ENCODE results near the gene SPACA9. TPM values are rescaled to one million over a fixed set of nuclear protein-coding genes. Genes with fewer than 3 reads are reported as not detected.
A peak's percentile ranks its signal among the peaks of the same experiment; 100 is the strongest.

SPACA9 gene
- total and polyA plus RNA-seq, 2 experiments from 2014 or later: 1.1 to 1.5 TPM

DNA sequence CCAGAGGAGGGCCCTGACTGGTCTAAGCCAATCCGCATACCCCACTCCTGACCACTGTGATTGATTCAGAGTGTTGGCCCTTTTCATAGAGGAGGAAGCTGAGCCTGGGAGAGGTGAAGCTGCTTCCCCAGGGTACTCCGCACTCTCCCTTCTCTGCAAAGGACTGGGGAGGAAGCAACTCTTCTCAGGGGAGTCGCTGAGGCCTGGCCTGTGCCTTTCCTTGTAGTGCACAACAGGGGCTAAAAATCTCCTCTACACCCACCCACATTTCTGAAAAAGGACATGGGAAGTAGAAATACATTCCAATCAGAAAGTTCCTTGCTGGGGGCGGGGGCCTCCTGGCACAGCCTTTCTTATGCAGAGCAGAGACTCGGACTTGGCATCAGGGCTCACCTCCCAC, 22.8 kb upstream of the SPACA9 start:
- Mint-ChIP-seq H3K4me3 (no peak overlapping the region), H3K36me3 (ENCODE audit: low read depth) (no peaks in the 10 kb centered on the region), H3K27me3 (ENCODE audit: insufficient read depth, low read depth, poor library complexity) (peaks cover 7% of the 10 kb centered on the region), H3K9me3 (no peaks in the 10 kb centered on the region), H3K4me1 (peaks cover 26% of the 10 kb centered on the region), H3K27ac (no peak overlapping the region)
- Histone ChIP-seq H3K4me3 (no peak overlapping the region), H2AFZ (no peak overlapping the region), H3K4me1 (ENCODE audit: insufficient read depth) (0 out of 2 replicates have a peak, but pooled peaks cover 9% of the 10 kb centered on the region), H3K27ac (ENCODE audit: low read depth) (no peak overlapping the region), H3K36me3 (ENCODE audit: insufficient read depth) (no peaks in the 10 kb centered on the region), H3K27me3 (ENCODE audit: insufficient read depth) (no peaks in the 10 kb centered on the region), H3K9me2 (ENCODE audit: insufficient read depth) (no peaks in the 10 kb centered on the region), H3F3A (replicated peaks; ENCODE audit: low read depth) (no peaks in the 10 kb centered on the region), H3K79me2 (replicated peaks; ENCODE audit: insufficient read depth) (no peaks in the 10 kb centered on the region), H4K20me1 (replicated peaks; ENCODE audit: insufficient read depth) (no peaks in the 10 kb centered on the region), H3K4me2 (no peak overlapping the region)
- TF ChIP-seq STAT1 (IDR thresholded peaks at IDR 0.05; ENCODE audit: unreplicated experiment) (no peak), NANOG (IDR thresholded peaks at IDR 0.05; ENCODE audit: borderline replicate concordance) (no peak), ZNF114 (CRISPR knock-in tag; IDR thresholded peaks at IDR 0.05) (no peak), EZH2phosphoT487 (IDR thresholded peaks at IDR 0.05; ENCODE audit: unreplicated experiment) (no peak), JUNB (IDR thresholded peaks at IDR 0.05; ENCODE audit: unreplicated experiment) (no peak), EZH2 (IDR thresholded peaks at IDR 0.05; ENCODE audit: low read depth, unreplicated experiment) (no peak), POLR2AphosphoS5 (IDR thresholded peaks at IDR 0.05; ENCODE audit: low read depth) (no peak), CREB1 (CRISPR knock-in tag; IDR thresholded peaks at IDR 0.05; ENCODE audit: low read depth) (no peak)
- DNase-seq (ENCODE audit: low spot score): no peak
- no peak; the same call in 2 of the 3 replicates for ATAC-seq

DNA sequence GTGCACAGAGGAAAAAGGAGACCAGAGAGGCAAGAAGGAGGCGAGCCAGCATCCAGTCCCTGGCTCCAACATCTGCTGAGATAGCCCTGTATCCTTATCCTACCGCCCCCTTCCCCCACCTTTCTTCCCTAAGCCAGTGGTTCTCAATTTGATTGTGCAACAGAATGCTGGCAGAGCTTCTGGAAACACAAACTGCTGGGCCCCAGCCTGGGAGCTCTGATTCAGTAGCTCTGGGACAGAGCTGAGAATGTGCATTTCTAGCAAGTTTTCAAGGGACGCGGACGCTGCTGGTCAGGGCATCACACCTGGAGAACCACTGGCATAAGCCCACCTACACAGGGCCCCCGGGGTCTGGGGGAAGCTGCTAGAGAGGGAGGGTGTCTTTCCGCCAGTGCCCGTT, 21.7 kb upstream of the SPACA9 start:
- Mint-ChIP-seq H3K27me3 (ENCODE audit: insufficient read depth, low read depth, poor library complexity) (peaks cover 7% of the 10 kb centered on the region), H3K36me3 (ENCODE audit: low read depth) (no peaks in the 10 kb centered on the region), H3K4me1 (peaks cover 26% of the 10 kb centered on the region), H3K4me3 (no peak overlapping the region), H3K9me3 (no peaks in the 10 kb centered on the region), H3K27ac (no peak overlapping the region)
- no peak for DNase-seq (ENCODE audit: low spot score)
- no peak overlapping the region for H3K27ac ChIP-seq (ENCODE audit: low read depth)
- no peaks in the 10 kb centered on the region for H3K36me3 ChIP-seq (ENCODE audit: insufficient read depth)
- H3K4me1 ChIP-seq (ENCODE audit: insufficient read depth): 0 out of 2 replicates have a peak, but pooled peaks cover 9% of the 10 kb centered on the region
- ATAC-seq: peak; percentile 18
- H2AFZ ChIP-seq: no peak overlapping the region
- no peak overlapping the region for H3K4me3 ChIP-seq
- H4K20me1 ChIP-seq (replicated peaks; ENCODE audit: insufficient read depth): no peaks in the 10 kb centered on the region
- no peak overlapping the region for H3K4me2 ChIP-seq
- H3F3A ChIP-seq (replicated peaks; ENCODE audit: low read depth): no peaks in the 10 kb centered on the region
- H3K27me3 ChIP-seq (ENCODE audit: insufficient read depth): no peaks in the 10 kb centered on the region
- H3K79me2 ChIP-seq (replicated peaks; ENCODE audit: insufficient read depth): no peaks in the 10 kb centered on the region
- H3K9me2 ChIP-seq (ENCODE audit: insufficient read depth): no peaks in the 10 kb centered on the region
- TF ChIP-seq POLR2AphosphoS5 (IDR thresholded peaks at IDR 0.05; ENCODE audit: low read depth): no peak
- no peak for TF ChIP-seq ZNF114 (CRISPR knock-in tag; IDR thresholded peaks at IDR 0.05)
- no peak for TF ChIP-seq JUNB (IDR thresholded peaks at IDR 0.05; ENCODE audit: unreplicated experiment)
- TF ChIP-seq, protein P1, sequence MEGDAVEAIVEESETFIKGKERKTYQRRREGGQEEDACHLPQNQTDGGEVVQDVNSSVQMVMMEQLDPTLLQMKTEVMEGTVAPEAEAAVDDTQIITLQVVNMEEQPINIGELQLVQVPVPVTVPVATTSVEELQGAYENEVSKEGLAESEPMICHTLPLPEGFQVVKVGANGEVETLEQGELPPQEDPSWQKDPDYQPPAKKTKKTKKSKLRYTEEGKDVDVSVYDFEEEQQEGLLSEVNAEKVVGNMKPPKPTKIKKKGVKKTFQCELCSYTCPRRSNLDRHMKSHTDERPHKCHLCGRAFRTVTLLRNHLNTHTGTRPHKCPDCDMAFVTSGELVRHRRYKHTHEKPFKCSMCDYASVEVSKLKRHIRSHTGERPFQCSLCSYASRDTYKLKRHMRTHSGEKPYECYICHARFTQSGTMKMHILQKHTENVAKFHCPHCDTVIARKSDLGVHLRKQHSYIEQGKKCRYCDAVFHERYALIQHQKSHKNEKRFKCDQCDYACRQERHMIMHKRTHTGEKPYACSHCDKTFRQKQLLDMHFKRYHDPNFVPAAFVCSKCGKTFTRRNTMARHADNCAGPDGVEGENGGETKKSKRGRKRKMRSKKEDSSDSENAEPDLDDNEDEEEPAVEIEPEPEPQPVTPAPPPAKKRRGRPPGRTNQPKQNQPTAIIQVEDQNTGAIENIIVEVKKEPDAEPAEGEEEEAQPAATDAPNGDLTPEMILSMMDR (conservative IDR thresholded peaks at IDR 0.05; ENCODE audit: low read depth in 2 of 2): no peak
- no peak for TF ChIP-seq EZH2phosphoT487 (IDR thresholded peaks at IDR 0.05; ENCODE audit: unreplicated experiment)
- no peak for TF ChIP-seq ZNF331 (CRISPR knock-in tag; IDR thresholded peaks at IDR 0.05; ENCODE audit: low read depth)
- TF ChIP-seq, protein P2, sequence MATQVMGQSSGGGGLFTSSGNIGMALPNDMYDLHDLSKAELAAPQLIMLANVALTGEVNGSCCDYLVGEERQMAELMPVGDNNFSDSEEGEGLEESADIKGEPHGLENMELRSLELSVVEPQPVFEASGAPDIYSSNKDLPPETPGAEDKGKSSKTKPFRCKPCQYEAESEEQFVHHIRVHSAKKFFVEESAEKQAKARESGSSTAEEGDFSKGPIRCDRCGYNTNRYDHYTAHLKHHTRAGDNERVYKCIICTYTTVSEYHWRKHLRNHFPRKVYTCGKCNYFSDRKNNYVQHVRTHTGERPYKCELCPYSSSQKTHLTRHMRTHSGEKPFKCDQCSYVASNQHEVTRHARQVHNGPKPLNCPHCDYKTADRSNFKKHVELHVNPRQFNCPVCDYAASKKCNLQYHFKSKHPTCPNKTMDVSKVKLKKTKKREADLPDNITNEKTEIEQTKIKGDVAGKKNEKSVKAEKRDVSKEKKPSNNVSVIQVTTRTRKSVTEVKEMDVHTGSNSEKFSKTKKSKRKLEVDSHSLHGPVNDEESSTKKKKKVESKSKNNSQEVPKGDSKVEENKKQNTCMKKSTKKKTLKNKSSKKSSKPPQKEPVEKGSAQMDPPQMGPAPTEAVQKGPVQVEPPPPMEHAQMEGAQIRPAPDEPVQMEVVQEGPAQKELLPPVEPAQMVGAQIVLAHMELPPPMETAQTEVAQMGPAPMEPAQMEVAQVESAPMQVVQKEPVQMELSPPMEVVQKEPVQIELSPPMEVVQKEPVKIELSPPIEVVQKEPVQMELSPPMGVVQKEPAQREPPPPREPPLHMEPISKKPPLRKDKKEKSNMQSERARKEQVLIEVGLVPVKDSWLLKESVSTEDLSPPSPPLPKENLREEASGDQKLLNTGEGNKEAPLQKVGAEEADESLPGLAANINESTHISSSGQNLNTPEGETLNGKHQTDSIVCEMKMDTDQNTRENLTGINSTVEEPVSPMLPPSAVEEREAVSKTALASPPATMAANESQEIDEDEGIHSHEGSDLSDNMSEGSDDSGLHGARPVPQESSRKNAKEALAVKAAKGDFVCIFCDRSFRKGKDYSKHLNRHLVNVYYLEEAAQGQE (IDR thresholded peaks at IDR 0.05; ENCODE audit: unreplicated experiment): no peak
- TF ChIP-seq NANOG (IDR thresholded peaks at IDR 0.05; ENCODE audit: borderline replicate concordance): no peak
- TF ChIP-seq STAT1 (IDR thresholded peaks at IDR 0.05; ENCODE audit: unreplicated experiment): no peak
- TF ChIP-seq CREB1 (CRISPR knock-in tag; IDR thresholded peaks at IDR 0.05; ENCODE audit: low read depth): no peak

All from GM23338 (cell line).